PC-9 (cell line): Measurements from ENCODE around the gene RBMS1. TPM values are rescaled to one million over a fixed set of nuclear protein-coding genes. Genes with fewer than 3 reads are reported as not detected.

ENCODE experiments used
- BruUV-seq: library from RNA; stranded (reverse); fragments of 400-500 nt; replicated peaks from 2 replicates; lab custom pipeline; 2021; lab: Mats Ljungman, UMichigan
- CTCF ChIA-PET: fragments of 300-600 bp; sonication (Branson Sonifier 250); formaldehyde crosslinking; loops from one replicate; lab custom pipeline; 2022; ENCODE audit warnings: antibody characterized with exemption; lab: Charles Lee
- POLR2A ChIA-PET: fragments of 300-600 bp; sonication (Branson Sonifier 250); formaldehyde crosslinking; loops from one replicate; lab custom pipeline; 2022; ENCODE audit warnings: antibody characterized with exemption; ENCODE audit not compliant: unreplicated experiment; lab: Charles Lee
- DNase-seq, 2 experiments: peaks; one replicate each; pipeline versions ENCODE4 v3.0.0 to v3.0.0-alpha.2; 2015 to 2022; ENCODE audit warnings: mixed read lengths in 1 of 2
- H2AFZ ChIP-seq: fragments of 200-600 bp; sonication (generic); 2 replicates; pipeline ENCODE4 v1.8.1; 2017; ENCODE audit warnings: antibody characterized with exemption
- H3F3A ChIP-seq: fragments of 200-600 bp; sonication (generic); 2 replicates; pipeline ENCODE4 v1.8.1; 2017; ENCODE audit warnings: antibody characterized with exemption, mild to moderate bottlenecking, low read depth; ENCODE audit not compliant: insufficient read depth
- H3K27ac ChIP-seq: fragments of 200-600 bp; sonication (generic); 2 replicates; pipeline ENCODE4 v1.6.1; 2016; ENCODE audit warnings: mixed run types
- H3K27me3 ChIP-seq: fragments of 200-600 bp; sonication (generic); 2 replicates; pipeline ENCODE4 v1.6.1; 2016; ENCODE audit warnings: low read depth, mixed run types; ENCODE audit not compliant: insufficient read depth
- H3K36me3 ChIP-seq: fragments of 200-600 bp; sonication (generic); 2 replicates; pipeline ENCODE4 v1.6.1; 2016; ENCODE audit warnings: low read depth, mixed run types
- H3K4me1 ChIP-seq: fragments of 200-600 bp; sonication (generic); replicated peaks from 2 replicates; pipeline ENCODE4 v1.6.1; 2016; ENCODE audit warnings: mixed run types; ENCODE audit not compliant: insufficient read depth
- H3K4me2 ChIP-seq: fragments of 200-600 bp; sonication (generic); 2 replicates; pipeline ENCODE4 v1.6.1; 2017; ENCODE audit warnings: mixed run types
- H3K4me3 ChIP-seq: fragments of 200-600 bp; sonication (generic); 2 replicates; pipeline ENCODE4 v1.6.1; 2016; ENCODE audit warnings: mixed run types
- H3K79me2 ChIP-seq: fragments of 200-600 bp; sonication (generic); 2 replicates; pipeline ENCODE4 v1.6.1; 2017; ENCODE audit warnings: low read depth, mixed run types
- H3K9me2 ChIP-seq: fragments of 200-600 bp; sonication (generic); 2 replicates; pipeline ENCODE4 v1.8.1; 2017; ENCODE audit warnings: mild to moderate bottlenecking; ENCODE audit not compliant: insufficient read depth
- H3K9me3 ChIP-seq: fragments of 200-600 bp; sonication (generic); 2 replicates; pipeline ENCODE4 v1.8.1; 2016; ENCODE audit warnings: low read depth; ENCODE audit not compliant: insufficient read depth
- H4K20me1 ChIP-seq: fragments of 200-600 bp; sonication (generic); 2 replicates; pipeline ENCODE4 v1.8.1; 2017; ENCODE audit not compliant: insufficient read depth
- EZH2 ChIP-seq: fragments of 200-600 bp; sonication (generic); IDR thresholded peaks from 2 replicates; pipeline ENCODE4 v1.8.0; 2017; ENCODE audit warnings: antibody characterized with exemption, low read depth
- intact Hi-C: fragments of 100-400 bp; cut with micrococcal nuclease; formaldehyde crosslinking; loops from one replicate; pipeline ENCODE4 v1.10.0; 2022; ENCODE audit not compliant: unreplicated experiment
- total RNA-seq: library from RNA; stranded (reverse); gene quantifications from 2 replicates; pipeline ENCODE4 v1.2.3, GENCODE V29; 2021
- TF ChIP-seq, protein P1 (sequence below): fragments of 200-600 bp; sonication (generic); conservative IDR thresholded peaks from 2 replicates; pipeline ENCODE4 v1.6.1; 2017; ENCODE audit warnings: mixed run types, antibody characterized with exemption, mild to moderate bottlenecking, moderate library complexity

The RBMS1 gene
- total RNA-seq, 1 experiment from 2014 or later = 65.1 TPM

GRCh38 chr2:160351956-160352355 is 141.7 kb downstream of the RBMS1 start:
- intact Hi-C loops = loop anchor here (10.0 kb wide), 1 partner anchor 53 kb away; no protein-coding TSS in a partner anchor

DNA sequence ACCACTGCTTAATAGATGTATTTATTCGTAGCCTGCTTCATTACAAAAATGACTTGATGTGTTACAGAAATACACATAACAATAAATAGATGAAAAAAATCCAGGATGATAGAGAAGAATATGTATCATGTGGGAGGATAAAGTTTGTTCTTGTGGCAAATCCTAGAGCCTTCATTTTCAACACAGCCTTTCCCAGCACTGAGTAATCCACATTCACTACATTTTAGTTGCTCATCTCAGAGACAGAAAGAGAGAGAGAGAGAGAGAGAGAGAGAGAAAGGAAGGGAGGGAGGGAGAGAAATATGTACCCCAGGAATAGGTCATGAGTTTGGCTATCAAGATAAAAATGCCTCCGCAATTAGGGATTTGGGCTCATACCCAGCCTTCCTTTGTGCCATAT is 144.3 kb downstream of the RBMS1 start:
- Histone ChIP-seq H3F3A (peaks cover 12% of the 10 kb centered on the region; the same call in 1 of the 2 replicates), H3K9me3 (no peaks in the 10 kb centered on the region), H3K4me1 (peaks cover 20% of the 10 kb centered on the region), H3K79me2 (peaks cover 89% of the 10 kb centered on the region), H2AFZ (no peak overlapping the region), H3K36me3 (no peaks in the 10 kb centered on the region), H3K9me2 (no peaks in the 10 kb centered on the region), H3K4me3 (no peak overlapping the region), H4K20me1 (no peaks in the 10 kb centered on the region), H3K27ac (no peak overlapping the region), H3K27me3 (no peaks in the 10 kb centered on the region), H3K4me2 (no peak overlapping the region)
- intact Hi-C loops = no loop called here
- CTCF ChIA-PET = no interaction called here
- no TSS peak for BruUV-seq
- POLR2A ChIA-PET = no interaction called here
- TF ChIP-seq, protein P1, sequence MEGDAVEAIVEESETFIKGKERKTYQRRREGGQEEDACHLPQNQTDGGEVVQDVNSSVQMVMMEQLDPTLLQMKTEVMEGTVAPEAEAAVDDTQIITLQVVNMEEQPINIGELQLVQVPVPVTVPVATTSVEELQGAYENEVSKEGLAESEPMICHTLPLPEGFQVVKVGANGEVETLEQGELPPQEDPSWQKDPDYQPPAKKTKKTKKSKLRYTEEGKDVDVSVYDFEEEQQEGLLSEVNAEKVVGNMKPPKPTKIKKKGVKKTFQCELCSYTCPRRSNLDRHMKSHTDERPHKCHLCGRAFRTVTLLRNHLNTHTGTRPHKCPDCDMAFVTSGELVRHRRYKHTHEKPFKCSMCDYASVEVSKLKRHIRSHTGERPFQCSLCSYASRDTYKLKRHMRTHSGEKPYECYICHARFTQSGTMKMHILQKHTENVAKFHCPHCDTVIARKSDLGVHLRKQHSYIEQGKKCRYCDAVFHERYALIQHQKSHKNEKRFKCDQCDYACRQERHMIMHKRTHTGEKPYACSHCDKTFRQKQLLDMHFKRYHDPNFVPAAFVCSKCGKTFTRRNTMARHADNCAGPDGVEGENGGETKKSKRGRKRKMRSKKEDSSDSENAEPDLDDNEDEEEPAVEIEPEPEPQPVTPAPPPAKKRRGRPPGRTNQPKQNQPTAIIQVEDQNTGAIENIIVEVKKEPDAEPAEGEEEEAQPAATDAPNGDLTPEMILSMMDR = no peak
- no peak for TF ChIP-seq EZH2
- DNase-seq = no peak

More at GRCh38 chr2:160351956-160352355, 141.7 kb downstream of the RBMS1 start:
- no TSS peak for BruUV-seq
- H3F3A ChIP-seq = peaks cover 20% of the 10 kb centered on the region; the same call in 1 of the 2 replicates
- peaks cover 86% of the 10 kb centered on the region for H3K79me2 ChIP-seq
- TF ChIP-seq, protein P1 = no peak
- no peak for TF ChIP-seq EZH2
- peak overlapping the region; percentile 41 for H3K27ac ChIP-seq
- no peaks in the 10 kb centered on the region for H3K9me3 ChIP-seq
- ChIA-PET CTCF (no interaction called here), POLR2A (no interaction called here)
- H3K4me3 ChIP-seq = no peak overlapping the region
- no peak overlapping the region for H2AFZ ChIP-seq
- peaks cover 43% of the 10 kb centered on the region for H3K4me1 ChIP-seq
- H3K27me3 ChIP-seq = no peaks in the 10 kb centered on the region
- H3K4me2 ChIP-seq = peak overlapping the region; percentile 32
- H3K36me3 ChIP-seq = no peaks in the 10 kb centered on the region
- no peaks in the 10 kb centered on the region for H4K20me1 ChIP-seq
- peak in 1 of 2 experiments; percentile 52 for DNase-seq
- H3K9me2 ChIP-seq = no peaks in the 10 kb centered on the region

DNA sequence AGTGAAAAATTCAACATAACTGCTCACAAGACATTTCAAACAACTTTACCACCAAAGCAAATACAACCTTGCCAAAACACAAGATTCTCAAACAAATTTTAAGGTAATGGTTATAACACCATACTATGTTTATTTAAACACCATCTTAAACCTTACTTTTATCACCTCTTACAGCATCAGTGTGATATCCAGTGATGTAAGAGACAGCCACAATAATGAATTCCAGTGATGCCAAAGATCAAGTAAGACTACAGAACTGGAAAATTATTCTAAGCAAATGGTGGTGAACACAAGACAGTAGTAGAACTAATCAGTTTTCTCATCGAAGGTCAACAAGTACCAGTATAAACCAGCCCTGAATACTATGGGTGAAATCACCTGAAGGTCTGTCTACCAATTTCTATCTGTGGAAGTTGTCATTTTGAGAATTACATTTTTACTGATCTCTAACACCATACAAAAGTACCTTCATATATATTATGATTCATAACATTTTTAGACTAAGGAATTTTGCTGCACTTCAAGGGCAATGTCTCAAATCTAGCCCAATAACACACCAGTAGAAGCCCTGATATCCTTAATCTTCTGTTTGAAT is 146.2 kb downstream of the RBMS1 start:
- no peak overlapping the region for H2AFZ ChIP-seq
- H3K9me2 ChIP-seq = no peaks in the 10 kb centered on the region
- no peak overlapping the region for H3K4me3 ChIP-seq
- POLR2A ChIA-PET = interaction anchor here (0.5 kb wide), 1 partner anchor 64 kb away, joined by 3 read pairs; no protein-coding TSS in a partner anchor
- TF ChIP-seq, protein P1 = no peak
- no peak for TF ChIP-seq EZH2
- peaks cover 11% of the 10 kb centered on the region for H3K4me1 ChIP-seq
- intact Hi-C loops = no loop called here
- H3F3A ChIP-seq = peaks cover 9% of the 10 kb centered on the region; the same call in 1 of the 2 replicates
- peaks cover 89% of the 10 kb centered on the region for H3K79me2 ChIP-seq
- H3K36me3 ChIP-seq = no peaks in the 10 kb centered on the region
- no peaks in the 10 kb centered on the region for H4K20me1 ChIP-seq
- BruUV-seq = no TSS peak
- H3K4me2 ChIP-seq = no peak overlapping the region
- CTCF ChIA-PET = no interaction called here
- no peak for DNase-seq
- H3K27me3 ChIP-seq = no peaks in the 10 kb centered on the region
- no peaks in the 10 kb centered on the region for H3K9me3 ChIP-seq
- H3K27ac ChIP-seq = no peak overlapping the region
